NCI-H1694 (cell line): Measurements from ENCODE around the gene RNU1-3.
"Not testable (repeated sequence)": the region's sequence is repeated elsewhere in the genome, so short reads cannot be mapped to it uniquely, and the experiment has no call there.

Experiments
- DNase-seq: peaks from one replicate; lab custom pipeline; 2025; lab: John Stamatoyannopoulos, UW

Gene RNU1-3

DNA sequence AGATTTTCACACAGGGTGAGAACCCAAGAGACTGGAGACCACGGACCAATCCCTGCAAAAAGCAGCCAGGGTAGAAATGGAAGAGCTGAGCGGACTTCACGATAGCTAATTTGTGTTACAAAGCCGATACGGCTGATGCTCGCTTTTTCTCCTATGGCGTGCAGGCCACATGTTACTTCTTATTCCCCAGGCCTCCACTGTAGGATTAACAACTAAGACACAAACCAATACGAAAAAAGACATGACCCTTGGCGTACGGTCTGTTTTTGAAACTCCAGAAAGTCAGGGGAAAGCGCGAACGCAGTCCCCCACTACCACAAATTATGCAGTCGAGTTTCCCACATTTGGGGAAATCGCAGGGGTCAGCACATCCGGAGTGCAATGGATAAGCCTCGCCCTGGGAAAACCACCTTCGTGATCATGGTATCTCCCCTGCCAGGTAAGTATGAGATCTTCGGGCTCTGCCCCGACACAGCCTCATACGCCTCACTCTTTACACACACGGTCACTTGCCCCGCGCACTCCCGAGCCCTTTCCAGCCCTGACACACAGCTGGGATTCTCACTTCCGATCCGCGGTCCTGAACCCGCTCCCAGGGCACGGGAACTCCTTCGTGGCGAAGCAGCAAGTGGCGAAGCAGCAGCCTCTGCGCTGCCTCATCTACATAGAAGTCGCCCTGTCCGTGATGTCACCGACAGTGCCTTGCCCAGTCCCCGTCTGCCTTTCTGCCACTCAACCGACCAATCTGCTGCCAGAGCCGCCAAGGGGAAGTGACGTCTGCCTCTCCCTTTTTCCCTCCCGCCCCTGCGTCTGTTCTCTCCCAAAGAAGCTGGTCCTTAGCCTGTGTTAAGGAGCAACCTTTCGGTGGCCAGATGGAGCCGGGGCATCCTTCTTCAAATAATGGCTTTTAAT, at the start of gene RNU1-3:
Gene RNU1-3 (minus strand): TSS at position 447 of the 912 bp plus-strand sequence.
- not testable (repeated sequence) for DNase-seq

DNA sequence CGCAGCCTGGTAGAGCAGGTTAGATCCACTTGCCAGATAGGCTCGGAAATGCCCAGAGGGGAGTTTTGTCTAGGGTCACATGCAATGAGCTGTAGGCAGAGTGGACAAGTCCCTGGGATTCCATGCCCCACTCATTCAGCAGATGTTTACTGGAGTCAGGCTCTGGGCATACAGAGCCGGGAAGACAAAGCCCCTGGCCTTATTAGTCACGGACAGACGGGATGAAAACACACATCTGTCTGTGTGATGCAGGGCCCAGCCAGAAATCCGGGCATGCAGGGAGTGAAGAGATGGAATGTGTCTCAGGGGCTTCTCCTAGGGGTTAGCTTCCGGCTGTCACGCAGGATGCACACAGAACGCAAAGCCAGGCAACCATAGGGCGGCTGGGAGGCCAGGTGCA, 46.7 kb upstream of the RNU1-3 start:
- DNase-seq: not testable (repeated sequence)

DNA sequence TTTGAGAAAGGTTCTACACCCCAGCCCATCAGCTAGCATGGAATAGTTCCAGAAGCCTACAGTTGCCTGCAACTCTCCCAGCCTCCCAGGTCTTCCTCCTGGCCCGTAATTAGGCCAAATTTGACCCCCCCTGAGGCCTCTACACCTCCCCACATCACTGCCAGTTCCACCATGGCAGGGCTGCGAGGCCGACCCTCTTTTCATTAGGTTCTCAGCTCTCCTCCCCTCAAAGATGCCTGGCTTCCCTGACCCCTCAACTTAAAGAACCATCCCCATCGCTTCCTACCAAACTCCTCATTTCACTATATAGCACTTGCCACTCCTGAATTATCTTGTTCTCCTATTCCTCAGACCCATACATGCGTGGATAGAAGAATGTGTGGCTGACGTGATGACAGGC, 46.2 kb upstream of the RNU1-3 start:
- DNase-seq: not testable (repeated sequence)

DNA sequence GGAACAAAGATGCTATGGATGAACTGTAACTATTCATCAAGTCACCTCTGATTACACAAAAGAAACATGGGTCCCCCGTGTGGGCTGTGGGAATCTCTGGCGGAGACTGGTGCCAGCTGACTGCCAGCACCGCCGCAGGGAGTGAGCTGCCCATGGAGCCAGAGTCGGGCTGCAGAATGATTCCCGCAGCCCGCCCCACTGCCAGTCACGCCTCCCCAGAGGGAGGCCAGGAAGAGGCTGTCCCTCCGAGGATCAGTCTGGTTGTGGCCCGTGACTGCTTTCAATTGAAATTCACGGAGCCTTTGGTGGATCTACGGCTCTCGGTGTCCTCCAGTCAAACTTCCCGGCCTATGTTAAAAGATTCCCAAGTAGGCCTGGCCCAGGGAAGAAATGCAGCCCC, 45.8 kb upstream of the RNU1-3 start:
- not testable (repeated sequence) for DNase-seq

DNA sequence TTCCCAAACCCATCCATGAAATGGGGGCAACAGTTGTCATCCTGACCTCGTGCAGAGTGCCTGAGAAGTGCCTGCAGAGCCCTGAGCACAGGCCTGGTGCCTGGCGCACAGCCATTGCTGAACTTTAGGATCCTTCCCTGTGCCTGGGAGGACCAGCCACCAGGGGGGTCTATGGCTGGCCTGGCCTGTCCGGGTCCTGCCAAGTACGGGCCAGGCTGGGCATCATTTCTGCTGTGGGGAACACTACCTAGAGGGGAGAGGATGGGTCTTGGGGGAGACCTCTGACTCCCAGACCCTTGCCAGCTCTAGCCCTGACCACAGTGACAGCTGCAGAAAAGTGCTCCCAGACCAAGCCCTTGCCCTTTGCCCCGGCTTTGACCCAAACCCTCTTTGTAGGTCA, 45.4 kb upstream of the RNU1-3 start:
- not testable (repeated sequence) for DNase-seq

DNA sequence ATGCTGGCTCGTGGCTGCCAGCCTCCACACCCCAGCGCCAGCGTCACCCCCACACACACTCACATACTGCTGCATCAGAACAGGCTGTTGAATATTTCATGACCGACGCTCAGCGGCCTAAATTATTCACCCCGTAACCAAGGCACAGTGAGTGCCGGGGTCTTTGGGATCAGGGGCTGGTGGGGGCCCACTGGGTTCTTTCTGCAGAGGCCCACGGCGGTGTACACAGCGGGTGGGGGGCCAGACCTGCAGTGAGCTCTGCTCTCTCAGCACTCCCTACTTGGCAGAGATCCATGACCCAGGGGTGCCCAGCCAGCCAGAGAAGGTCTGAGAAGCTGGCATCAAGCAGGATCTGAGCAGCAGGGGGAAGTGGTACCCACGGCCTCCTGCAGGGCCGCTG, 43.9 kb upstream of the RNU1-3 start:
- not testable (repeated sequence) for DNase-seq

DNA sequence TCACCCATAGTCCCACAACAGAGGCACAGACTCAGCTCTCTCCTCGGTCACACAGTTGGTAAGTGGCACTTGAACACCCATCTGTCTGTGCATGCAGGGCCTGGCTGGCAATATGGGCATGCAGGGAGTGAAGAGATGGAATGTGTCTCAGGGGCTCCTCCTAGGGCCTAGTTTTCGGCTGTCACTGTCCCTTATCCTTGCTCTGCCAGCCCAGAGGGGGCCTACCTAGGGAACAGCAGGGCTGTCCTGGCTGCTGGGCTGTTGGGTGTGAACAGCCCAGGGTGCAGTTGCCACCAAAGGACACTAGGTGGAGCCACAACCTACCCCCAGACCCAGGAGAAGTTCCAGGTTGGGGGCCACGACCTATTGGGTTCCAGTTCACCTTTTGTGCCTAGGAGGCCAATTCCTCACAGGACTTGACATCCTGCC, 42.9 kb upstream of the RNU1-3 start:
- DNase-seq: not testable (repeated sequence)

DNA sequence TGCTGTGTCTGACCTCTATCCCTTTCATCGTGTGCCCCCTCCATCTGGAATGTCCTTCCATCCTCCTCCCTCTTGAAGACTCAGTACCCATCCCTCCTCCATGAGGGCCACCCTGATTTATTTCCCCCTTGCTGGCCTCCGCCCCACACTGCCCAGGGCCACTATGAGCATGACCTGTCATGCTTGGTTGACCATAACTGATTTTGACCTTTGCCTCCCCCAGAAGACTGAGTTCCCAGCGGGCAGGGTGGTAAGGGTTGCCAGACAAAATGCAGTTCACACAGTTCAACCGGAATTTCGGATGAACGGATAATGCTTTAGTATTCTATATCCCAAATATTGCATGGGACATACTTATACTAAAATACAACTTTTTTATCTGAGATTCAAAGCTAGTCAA, 42.0 kb upstream of the RNU1-3 start:
- DNase-seq: not testable (repeated sequence)

DNA sequence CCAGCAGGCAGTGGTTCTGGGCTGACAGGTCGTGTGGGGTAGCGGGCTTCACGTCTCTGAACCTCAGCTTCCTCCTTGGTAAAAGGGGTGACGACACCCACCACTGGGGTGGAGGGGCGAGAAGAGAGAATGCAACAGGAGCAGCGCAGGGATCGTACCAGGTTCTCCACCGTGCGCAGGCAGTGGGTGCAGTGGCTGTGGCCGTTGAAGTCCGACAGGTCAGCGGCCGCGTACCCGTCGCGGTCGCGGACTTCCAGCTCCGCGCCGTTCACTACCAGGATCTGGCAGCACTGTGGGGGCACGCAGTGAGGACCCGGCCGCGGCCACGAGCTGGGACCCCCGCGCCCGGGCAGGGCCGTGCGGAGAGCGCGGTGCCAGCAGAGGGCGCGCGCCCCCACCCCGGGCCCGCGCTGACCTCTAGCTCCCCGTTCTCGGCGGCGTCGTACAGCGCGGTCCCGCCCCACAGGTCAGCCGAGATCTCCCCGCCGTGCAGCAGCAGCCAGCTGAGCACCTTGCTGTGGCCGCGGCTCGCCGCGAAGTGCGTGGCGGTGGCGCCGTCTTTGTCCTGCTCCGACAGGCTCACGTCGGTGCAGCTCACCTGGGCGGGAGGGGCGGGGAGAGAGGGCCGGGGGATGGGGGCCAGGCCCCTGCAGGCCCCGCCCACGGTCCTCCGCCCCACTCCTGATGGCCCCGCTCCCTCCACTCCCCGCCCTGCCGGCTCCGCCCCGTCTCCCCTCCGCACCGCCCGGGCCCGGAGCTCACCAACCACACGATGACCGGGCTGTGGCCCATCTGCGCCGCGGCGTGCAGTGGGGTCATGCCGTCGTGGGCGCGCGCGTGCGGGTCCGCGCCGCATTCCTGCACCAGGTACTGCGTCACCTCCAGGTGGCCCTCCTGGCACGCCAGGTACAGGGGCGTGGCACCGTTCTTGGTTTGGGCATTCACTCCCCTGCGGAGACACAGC, 40.7 kb upstream of the RNU1-3 start:
- not testable (repeated sequence) for DNase-seq

DNA sequence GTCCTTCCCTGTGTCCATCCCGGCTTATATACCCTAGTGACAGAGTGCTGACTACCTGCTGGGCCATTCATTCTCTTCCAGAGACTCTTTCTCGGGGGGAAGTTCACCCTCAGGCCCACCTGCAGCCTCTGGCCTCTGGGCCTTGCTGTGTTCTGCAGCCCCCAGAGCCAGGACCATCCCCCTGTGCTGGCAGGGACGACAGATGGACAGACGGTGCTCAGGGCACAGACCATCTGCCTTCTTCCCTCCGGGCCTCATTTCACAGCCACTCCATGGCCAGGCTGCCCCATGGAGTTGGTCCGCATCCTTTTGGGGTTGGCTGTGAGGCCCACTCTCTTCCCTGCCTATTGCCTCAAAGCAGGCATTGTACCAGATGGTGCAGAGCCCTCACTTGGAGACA, 39.6 kb upstream of the RNU1-3 start:
- DNase-seq: not testable (repeated sequence)

DNA sequence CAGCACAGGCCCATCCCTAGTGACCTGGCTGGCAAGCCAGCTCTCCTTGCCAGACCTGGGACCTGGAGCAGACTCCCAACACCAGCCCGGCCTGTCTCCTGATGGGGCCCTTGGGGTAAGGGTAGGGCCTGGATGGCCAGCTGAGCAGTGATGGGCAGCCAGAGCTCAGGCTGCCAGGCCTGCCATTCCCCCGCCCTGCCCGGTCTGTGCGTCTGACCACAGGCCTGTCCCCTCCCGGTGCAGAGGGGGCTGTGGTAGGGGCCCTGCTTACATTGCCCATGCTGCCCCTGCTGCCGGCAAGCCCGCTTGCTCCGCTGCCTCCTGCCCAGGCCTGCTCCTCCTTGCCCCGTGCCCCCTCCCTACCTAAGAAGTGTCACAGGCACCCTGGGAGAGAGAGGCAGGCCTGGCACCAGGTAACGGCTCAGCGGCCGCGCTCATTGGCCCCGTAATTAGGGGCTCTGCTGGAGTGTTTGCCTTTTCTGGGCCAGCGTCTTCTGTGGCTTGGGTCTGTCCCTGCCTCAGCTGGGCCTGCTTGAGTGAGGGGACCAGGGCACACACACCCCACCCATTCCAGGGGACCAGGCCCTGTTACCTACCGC, 37.9 kb upstream of the RNU1-3 start:
- not testable (repeated sequence) for DNase-seq

DNA sequence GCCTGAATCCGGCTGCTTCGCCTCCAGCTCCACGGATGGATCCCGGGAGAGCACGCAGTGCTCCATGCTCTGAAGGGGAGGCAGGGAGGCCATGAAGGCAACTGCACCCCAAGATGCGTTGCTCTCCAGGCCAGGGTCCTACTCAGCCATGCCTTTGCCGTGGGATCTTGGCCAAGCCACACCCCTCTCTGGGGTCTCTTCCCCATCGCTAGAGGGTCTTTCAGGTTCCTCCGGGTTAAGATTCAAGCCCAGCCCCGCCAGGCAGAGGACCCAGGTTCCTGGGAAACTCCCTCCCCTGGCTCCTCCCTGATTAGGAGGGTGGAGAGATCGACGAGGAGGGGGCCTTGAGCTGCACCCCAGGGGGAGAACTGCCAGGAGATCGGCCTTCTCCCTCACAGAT, 37.3 kb upstream of the RNU1-3 start:
- DNase-seq: not testable (repeated sequence)

DNA sequence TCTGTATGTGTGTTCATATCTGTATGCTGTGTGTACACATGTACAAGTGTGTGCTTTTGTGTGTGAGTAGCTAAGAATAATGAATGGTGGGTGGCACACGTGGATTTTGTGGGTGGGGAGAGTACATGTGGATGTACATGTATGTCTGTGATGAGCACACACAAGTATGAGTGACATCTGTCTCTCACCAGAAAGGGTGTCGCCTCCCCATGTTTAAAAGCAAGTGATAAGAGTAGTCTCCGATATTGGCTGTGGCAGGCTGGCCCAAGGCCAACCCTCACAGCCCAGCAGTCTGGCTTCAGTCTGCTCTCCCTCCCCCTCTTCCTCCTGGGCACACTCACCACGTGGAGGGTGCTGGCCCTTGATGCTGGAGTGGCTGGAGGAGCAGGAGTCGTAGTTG, 36.9 kb upstream of the RNU1-3 start:
- DNase-seq: not testable (repeated sequence)

DNA sequence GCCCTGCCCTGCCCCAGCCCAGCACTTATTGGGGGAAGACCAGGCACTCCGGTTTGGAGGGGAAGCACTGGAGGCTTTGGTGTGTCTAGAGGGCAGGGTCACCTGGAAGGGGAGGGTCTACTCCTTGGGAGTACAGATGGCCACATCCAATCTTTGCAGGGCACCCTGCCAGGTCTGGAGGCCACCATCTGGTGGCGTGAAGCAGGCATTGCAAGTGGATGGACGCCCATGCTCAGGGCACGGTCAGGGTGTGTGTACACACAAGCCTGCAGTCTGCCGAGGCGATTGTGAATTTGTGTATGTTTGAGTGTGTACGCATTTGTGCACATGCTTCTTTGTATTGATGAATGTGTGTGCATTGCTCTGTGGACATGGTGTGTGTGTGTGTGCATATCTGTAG, 36.4 kb upstream of the RNU1-3 start:
- DNase-seq: not testable (repeated sequence)

DNA sequence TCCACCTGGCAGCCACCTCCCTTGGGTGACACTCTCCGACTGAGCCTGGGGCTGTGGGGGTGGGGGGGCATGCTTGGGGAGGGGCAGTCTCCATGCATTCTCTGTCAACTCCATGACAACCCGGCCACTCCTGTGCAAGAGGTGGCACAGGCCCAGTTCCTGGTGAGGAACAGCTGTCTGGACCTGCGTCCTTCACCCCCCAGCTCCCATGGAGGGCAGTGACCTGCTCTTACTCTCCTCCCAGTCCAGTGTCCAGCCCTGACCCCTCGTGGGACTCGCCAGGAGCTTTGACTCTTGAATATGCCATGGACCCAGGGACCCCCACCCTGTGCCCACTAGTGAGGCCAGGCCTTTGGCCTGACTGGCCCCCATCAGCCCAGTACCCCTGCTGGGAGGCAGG, 35.5 kb upstream of the RNU1-3 start:
- DNase-seq: not testable (repeated sequence)

DNA sequence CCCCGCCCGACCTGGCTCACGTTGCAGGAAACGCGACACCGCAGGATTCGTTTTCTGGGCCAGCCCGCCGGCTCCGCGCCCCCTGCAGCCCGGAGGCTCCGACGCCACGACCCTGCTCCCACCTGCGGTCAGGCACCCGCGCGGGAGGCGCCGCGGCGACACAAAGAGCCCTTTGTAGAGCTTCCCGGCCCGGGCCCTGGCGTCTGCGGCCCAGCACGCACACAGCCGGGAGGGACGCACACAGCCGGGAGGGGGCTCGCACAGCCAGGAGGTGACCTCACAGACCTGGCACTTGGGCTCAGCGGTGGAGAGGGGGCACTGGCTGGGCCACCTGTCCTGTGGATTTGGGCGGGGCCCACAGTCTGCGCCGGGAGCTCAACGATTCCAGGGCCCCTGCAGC, 34.4 kb upstream of the RNU1-3 start:
- DNase-seq: not testable (repeated sequence)

DNA sequence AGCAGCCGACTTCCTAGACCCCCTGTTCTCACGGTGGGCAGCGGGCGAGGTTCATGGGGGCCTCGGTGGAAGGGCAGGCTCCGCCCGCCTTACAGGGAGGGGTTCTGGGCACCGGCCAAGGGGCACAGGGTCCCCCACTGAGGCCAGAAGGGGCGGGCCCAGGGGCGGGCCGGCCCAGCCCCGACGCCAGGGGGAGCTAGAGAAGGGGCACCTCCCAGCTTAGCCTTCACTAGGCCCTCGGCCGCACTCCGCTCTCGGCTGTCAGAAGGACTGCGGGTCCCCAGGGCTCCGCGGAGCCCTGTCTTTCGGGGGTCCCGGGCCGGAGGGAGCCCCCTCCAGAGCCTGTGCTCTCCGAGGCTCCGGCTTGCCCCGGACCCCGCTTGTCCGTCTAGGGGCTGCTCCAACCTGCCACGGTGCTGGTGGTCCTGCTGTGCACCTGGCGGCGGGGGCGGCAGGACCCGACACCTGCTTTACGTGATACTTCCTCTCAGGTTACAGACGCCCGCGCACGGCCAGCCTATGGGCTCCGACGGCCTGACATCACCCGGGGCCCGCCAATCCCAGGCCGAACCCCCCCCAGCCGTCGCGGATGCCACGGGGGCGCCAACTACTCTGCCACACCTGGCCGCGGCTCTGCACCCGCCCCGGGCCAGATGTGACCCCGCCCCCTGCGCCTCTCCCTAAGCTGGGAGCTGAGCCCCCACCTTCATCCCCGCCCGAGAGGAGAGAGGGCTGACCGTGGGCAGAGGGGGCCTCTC, 33.6 kb upstream of the RNU1-3 start:
- not testable (repeated sequence) for DNase-seq

DNA sequence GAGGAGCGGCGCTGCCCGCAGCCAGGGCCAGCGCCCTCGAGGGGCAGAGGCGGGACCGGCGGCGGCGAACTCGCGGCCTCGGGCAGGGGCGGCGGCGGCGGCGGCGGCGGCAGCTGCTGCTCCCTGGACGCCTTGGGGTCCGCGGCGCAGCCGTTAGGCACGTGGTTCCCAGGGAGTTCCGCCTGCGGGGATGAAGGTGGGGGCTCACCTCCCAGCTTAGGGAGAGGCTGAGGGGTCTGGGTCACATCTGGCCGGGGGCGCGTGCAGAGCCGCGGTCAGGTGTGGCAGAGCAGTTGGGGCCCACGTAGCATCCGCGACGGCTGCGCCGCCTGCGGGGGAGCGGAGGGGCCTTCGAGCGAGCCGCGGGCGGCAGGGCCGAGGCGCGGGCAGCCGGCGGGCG, 32.7 kb upstream of the RNU1-3 start:
- DNase-seq: not testable (repeated sequence)

DNA sequence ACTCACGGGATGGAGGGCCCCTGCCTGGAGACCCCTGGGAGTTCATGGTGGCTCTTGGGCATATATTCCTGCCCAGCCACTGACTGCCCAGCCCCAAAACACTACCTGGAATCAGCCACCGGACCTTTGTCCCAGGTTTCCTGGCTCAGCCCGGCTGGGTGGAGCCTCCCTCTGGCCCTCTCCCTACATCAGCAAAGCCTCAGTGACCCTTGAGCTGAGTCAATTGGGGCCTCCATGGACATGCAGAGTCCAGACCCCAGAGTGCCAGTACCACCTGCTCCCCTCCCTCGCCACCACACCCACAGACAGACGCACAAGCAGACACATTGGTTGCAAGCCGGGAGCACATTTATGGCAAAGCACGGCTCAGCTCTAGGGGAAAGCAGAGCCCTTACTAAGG, 30.4 kb upstream of the RNU1-3 start:
- DNase-seq: not testable (repeated sequence)

DNA sequence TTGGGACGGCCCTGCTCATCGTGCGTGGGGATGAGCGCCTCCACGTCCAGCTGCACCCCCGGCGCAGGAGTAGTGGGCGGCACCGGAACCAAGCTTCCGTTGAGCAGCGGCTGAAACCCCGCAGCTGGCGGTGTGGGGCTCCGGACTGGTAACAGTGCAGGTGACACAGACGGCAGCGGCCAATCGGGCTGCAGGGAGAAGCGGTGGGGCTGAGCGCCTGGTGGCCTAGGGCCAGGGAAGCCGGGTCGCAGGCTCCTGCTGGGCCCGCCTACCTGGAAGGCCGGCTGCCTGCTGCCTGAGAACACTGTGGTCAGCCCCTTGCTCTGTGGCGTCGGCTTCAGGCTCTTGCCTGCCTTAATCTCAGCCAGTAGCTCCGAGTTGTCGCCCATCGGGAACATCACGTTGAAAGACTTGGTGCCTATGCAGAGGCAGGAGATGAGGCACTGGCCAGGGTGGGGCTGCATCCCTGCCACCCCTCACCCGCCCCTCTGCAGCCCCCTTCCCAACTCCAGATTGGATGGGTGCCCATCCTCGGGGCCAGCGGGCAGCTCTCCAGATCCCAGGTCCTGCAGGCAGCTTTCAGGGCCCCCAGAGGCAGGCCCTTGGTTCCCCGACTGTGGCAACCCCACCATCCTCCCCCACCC, 29.9 kb upstream of the RNU1-3 start:
- not testable (repeated sequence) for DNase-seq

DNA sequence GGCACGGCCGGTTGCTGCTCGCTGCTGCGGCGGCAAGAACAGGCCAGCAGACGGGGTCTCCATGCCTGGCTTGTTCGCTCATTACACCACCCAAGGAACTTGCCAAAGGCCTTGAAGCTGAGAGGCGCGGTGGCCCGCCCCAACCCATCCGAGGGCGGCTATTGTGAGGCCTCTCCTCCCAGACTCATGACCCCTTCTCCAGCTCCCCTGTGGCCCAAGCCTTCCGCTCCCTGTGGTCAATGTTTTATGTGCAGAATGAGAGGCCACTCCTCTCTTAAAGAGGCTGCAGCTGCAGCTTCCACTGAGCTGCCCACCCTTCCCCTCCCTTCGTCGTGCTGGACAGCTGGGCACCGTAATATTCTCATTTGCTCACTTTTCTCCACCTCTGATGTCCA, 27.6 kb upstream of the RNU1-3 start:
- not testable (repeated sequence) for DNase-seq
